NCI-H2107 treated with DMSO at 0.1 percent for 48 hours (cell line): ENCODE results near the gene HTT.
A peak's percentile ranks its signal among the peaks of the same experiment; 100 is the strongest.

ENCODE experiments used
- DNase-seq: peaks from one replicate; lab custom pipeline; 2025; ENCODE audit not compliant: unreplicated experiment; lab: John Stamatoyannopoulos, UW

The HTT gene

DNA sequence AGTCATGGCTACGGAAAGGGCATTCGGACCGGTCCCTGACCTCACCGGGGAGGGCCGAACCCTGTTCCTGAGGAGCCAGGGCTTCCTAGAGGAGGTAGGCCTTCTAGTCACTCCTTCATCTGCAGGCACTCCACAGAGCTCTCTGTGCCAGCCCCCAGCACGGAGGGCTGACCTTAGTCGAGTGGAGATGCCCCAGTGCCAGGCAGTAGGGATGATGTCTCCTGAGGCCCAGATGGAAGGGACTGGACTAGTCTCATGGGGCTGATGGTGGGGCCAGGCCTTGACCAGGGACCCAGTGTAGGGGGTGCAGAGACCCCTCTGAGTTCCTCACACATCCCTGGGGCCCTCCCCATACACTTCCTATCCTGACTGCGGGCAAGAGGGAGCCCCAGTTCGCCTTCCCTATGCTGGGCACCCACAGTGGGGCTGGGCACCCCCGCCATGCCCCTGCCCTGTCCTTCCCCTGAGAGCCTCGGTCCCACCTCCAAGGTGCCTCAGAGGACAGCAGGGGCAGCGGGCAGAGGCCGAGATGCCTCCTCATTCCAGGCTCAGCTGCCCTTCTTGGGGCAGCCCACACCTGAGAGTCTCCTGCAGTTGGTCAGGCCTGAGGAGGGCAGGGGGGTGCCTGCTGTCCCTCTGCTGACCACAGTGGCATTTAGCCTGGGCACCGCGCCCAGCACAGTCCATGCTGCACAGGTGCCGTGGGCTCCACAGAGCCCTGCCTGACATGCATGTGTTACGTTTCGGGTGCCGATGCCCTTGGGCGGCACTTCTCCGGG is 173.1 kb downstream of the HTT start:
- no peak for DNase-seq

DNA sequence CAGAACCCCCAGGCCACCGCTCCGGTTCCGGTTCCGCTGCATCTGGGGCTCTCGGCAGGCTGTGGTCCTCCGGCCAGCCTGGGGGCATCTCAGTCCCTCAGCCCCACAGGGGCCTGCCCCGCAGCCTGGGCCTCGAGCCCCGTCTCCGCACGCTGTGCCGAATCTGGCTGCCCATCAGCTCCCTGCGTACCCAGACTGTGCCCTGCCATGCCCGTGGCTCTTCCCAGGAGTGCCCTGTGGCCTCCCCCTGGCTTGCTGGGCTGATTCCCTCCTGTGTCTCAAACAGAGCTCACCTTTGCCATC is 173.6 kb downstream of the HTT start:
- DNase-seq: no peak

DNA sequence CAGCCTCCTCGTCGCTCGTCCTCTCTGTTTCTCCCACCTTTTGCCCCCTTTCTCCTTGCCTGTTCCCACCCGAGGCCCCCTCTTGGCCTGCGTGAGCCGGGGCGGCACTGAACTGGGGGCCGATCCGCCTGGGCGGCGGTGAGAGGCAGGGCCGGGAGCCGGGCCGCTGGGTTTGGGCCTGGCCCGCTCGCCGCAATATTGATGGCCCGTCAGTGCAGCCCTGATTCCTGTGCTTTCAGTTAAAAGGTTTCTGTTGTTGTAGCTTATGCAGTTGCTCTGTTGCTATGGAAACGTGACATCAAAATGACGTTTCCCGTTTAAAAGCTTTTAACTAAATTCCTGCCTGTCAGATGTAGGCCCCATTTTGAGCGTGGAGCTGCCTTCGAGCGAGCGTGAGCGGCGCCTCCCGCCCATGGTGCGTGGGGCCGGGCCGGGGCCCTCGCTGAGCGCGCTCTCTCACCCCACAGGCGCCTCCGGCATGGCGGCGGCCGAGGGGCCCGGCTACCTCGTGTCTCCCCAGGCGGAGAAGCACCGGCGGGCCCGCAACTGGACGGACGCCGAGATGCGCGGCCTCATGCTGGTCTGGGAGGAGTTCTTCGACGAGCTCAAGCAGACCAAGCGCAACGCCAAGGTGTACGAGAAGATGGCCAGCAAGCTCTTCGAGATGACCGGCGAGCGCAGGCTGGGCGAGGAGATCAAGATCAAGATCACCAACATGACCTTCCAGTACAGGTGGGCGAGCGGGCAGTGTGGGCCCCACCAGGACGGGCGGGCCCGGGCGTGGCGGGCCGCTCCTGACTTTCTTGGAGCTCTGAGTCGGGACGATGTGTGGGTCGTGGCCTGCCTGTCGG is 174.6 kb downstream of the HTT start, which contains the start of gene MSANTD1:
Gene MSANTD1 (plus strand): TSS at position 349 of the 851 bp plus-strand sequence. CDS start 64 bp downstream, at position 413.
- no peak for DNase-seq

DNA sequence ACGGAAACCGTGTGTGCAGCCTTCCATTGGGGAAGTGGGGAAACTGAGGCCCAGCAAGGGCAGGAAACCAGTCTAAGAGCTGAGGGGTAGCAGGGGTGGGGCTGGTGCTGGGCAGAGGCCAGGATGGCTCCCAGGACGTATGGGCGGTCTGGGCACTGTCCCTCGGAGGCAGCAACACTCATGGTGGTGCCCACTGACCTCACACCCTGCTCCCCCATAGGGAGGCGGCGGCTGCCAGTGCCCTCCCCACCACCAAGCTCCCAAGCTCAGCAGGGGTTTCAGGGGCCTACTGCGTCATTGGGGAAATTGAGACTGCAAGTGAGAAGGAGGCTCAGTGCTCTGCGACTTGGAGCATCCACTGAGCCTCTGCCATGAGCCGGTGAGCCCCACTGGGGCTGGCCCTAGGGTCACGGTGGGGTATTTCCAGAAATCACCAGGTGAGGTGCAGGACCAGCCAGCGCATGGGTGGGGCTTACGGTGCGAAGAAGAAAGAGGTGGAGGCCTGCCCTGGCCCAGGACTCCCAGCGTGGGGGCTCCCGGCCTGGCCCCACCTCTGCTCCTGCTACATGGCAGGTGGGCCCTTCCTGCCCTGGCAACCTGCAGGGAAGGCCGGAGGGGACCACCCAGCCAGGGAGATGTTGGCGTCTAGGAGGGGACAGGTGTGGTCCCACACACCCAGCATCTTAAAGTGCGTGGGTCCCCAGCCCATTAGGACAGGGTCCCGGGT is 175.4 kb downstream of the HTT start:
- no peak for DNase-seq

DNA sequence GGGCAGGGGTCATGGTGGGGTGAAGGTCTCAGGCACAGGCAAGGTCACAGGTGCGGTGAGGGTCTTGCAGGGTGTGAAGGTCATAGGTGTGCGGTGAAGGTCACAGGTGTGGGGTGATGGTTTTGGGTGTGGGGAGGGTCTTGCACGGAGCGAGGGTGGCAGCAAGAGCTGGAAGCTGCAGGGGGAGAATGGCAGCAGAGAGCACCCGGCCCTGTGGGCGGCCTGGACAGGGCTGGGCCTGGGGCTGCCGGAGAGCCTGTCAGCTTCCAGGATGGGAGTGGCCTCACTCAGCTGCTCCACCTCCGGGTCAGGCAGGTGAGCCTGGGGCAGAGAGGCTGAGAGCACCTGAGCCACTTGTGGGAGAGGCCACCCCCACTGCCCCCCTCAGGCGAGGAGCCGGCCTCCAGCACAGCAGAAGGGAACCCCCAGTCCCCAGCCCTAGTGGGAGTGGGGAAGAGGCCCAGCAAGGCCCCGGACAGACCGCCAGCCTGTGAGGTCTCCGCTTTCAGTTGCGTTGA is 176.0 kb downstream of the HTT start:
- peak; percentile 11 for DNase-seq

DNA sequence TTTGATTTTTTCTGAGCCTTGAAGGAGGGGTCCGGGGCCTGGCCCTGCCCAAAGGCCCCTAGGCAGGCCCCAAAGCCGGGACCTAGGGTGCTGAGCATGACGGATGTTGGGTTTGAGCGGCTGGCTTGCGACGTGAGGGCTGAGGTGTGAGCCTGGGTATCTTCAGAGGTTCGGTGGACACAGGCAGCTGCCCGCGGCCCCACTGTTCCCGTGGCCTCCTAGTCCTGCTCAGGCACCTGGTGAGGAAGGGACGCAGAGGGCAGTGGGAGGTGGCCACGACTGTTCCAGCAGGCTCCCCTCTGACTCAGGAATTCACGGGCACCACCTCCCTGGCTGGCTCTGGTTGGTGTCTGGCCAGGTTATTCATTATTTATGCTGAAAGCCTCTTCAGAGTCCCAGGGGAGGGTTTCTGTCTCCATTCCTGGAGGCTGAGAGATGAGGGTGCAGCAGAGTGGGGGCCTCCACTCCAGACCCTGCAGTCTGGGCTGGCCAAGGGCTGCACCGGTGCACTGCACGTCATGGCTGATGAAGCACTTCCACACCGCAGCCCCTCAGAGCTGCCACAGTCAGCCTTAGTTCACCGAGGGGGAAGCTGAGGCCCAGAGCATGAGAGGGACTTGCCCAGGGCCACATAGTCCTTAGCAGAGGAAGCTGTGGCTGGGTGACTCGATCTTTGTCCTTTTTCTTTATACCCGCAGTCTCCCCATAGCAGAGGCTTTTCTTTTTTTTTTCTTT is 176.6 kb downstream of the HTT start:
- DNase-seq: peak; percentile 27

DNA sequence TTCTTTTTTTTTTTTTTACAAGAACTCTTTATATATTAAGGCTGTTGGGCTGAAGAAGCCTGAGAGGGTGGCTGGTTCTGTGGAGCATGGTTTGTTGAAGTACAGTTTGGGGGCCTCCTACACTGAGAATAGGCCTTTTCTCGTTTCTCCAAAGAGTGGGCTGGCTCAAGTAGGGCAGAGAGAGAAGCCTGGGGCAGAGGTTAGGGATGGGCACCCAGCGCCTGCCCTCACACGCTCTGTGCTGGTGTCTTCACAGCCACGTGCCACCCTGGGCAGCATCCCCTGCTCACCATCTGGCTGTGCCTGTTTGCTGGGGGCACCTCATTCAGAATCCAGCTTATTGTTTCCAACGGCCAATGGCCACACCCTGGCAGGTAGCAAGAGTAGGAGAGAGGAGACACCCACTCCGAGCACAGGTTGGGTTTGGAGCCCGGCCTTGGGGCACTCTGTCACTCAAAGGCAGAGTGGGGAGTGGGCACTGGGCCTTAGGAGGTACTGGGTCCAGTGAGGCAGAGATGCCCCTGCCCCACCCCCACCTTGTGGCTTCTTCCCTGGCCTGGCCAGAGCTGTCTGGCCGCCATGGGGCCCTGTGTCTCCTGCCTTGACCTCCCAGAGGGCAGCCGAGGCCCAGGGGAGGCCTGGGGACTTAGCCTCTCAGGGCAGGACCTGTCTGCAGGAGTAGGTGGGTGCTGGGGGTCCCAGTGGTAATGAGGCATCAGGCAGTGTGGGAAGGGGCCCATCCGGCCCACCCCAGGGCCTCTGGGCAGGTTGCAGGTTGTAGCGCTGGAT is 177.4 kb downstream of the HTT start:
- no peak for DNase-seq

DNA sequence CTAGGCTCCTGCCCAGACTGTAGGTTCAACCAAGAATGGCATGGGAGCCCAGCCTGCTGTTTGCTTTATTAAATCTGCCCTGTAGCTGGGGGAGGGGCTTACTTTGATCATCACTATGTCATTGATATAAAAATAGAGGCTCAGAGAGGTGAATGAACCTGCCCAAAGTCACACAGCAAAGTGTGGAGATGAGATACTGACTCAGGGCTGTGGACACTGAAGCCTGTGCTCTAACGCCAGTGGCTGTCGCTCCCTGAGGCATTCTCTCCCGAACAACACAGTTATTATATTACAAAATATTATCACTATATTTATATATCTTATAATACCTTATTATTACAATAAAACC is 178.0 kb downstream of the HTT start:
- DNase-seq: no peak

DNA sequence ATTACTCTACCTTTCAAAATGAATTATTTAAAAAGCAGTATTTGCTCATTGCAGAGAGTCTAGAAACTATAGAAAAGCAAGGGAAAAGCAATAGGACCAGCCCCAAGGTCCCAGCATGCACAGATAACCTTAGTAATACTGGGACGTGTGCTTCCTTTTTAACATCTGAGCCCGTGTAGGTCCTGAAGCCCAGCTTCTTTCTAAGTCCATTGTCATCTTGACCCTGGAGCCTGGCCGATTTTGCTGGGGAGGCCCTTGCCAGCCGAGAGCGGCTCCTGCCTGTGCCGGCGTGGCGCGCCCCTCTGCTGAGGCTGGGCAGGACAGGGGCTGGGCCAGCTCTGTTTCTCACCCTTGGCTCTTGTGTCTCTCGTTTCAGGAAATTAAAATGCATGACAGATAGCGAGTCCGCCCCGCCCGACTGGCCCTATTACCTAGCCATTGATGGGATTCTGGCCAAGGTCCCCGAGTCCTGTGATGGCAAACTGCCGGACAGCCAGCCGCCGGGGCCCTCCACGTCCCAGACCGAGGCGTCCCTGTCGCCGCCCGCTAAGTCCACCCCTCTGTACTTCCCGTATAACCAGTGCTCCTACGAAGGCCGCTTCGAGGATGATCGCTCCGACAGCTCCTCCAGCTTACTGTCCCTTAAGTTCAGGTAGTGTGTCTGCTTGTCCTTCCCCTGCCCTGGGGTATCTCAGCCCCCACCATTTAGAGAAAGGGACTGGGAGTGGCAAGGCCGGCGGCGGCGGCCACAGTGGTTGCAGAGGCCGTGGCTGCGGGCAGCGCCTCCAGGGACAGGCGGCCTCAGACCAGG is 178.6 kb downstream of the HTT start:
- no peak for DNase-seq

DNA sequence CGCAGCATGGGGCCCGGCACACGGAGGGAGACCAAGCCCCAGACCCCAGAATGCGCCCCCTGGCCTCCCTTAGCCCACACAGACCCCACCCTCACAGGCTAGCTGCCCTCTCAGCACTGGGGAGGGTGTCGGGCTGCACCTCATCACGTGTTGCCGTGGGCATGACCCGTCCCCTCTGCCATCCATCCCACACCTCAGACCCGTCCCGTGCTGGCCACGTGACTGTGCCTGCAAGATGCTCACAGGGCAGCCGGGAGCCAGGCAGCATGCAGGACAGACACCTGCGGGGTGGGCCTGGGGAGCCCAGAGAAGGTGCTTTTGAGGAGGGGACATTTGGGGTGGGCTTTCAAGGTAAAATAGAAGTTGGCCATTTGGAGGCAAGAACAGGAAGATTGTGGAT is 179.3 kb downstream of the HTT start:
- no peak for DNase-seq

DNA sequence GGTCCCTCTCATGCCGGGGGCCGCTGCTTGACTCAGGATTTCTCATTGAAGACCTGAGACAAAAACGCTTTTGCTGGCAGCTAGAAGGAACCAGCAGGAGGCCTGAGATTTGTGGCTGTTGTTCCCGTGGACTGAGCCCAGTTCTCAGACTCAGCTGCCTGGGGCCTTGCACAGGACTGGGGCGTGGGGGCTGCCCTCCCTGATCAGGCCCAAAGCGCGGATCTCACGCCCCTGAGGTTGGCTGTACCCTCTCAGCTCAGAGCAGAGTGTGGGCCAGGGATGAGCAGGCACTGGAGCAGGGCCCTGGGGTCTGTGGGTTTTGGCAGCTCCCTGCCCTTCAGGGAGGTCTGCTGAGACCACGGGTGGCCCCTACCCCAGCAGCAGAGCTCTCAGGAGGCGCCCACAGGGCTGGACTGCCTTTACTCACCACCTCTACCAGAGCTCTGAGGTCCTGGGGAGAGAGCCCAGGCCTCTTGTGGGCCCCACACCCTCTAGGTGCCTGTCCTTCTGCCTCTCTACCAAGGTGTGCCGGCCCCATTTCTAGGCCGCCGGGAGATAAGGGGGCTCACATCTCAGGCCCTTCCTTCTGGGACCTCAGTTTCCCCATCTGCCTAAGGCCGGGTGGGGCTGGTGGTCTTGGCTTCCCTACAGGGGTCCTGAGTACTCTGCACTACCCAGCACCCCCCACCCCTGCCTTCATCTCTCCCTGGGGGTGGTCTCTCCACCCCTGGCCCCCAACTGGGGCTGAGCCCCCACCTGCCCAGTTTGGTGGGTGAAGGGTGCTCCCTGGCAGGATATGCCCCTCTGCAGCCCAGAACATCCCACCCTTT is 180.0 kb downstream of the HTT start:
- DNase-seq: no peak

DNA sequence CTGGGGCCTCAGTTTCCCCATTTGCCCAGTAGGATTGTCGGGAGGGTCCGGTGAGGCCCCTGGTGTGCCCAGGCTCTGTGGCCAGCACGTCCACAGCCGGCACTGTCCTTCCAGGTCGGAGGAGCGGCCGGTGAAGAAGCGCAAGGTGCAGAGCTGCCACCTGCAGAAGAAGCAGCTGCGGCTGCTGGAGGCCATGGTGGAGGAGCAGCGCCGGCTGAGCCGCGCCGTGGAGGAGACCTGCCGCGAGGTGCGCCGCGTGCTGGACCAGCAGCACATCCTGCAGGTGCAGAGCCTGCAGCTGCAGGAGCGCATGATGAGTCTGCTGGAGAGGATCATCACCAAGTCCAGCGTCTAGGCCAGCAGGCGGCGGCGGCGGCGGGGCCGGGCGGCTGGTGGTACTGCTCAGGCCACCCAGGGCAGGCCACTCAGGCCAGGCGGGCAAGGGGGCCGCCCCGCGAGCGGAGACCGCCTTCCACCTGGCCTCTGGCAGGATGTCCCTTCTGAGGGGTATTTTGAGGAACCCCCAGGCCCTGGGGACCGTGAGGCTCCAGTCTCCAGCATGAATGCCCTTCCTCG is 181.2 kb downstream of the HTT start:
- DNase-seq: no peak

DNA sequence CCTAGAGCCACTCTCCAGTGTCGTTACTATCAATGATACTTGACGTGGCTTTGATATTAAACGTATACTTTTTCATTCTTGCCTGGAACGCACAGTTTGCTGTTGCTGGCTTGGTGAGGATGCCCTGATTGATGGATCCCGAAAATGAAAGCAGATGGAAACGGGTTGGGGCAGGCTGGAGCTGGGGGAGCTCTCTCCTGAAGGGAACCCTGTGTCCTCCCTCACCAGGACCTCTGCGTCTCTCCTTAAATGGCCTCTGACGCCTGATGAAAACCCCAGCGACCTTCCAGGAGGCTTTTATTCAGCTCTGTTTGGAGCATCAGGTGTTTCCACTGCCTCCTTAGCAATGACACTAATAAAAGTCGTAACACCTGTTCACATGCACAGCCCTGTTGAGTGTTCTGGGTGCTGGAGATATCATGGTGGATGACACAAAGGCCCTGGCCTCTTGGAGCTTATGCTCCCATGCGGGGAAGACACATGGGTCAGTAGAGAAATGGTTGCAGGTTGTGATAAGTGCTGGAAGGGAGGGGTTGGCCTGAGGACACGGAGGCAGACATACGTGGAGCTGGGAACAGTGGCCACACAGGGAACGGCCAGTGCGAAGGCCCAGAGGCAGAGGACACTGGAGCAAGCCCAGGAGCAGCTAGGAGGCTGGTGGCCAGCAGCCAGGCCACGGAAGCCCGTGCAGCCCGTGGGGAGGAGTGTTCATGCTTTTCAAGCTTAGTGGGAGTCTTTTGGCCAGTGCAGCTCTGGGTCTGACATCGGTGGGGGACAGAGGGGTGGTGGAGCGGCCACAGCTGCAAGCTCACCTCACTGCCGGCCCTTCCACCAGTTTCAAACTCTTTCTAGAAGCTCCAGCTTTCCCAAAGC is 182.0 kb downstream of the HTT start:
- no peak for DNase-seq

DNA sequence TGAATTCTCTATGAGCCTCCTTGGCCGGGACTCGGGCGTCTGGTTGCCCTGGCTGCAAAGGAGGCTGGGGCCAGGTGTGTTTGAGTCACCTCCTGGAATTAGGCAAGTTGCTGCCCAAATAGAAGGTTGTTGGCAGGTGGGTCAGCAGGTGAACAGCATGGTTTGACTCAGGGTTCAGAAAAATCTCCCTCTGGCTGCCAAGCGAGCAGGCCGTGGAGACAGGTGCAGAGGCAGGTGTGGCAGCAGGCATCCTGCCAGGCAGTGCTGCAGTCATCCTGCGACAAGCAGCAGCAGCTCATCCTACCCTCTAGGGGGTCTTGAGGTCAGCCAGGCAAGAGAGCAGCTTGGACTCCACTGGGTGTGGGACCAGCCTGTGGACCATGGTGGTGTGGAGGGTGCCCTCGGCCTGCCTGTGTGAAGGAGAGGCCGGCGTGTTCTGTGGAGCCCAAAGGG is 182.6 kb downstream of the HTT start:
- DNase-seq: peak; percentile 60

DNA sequence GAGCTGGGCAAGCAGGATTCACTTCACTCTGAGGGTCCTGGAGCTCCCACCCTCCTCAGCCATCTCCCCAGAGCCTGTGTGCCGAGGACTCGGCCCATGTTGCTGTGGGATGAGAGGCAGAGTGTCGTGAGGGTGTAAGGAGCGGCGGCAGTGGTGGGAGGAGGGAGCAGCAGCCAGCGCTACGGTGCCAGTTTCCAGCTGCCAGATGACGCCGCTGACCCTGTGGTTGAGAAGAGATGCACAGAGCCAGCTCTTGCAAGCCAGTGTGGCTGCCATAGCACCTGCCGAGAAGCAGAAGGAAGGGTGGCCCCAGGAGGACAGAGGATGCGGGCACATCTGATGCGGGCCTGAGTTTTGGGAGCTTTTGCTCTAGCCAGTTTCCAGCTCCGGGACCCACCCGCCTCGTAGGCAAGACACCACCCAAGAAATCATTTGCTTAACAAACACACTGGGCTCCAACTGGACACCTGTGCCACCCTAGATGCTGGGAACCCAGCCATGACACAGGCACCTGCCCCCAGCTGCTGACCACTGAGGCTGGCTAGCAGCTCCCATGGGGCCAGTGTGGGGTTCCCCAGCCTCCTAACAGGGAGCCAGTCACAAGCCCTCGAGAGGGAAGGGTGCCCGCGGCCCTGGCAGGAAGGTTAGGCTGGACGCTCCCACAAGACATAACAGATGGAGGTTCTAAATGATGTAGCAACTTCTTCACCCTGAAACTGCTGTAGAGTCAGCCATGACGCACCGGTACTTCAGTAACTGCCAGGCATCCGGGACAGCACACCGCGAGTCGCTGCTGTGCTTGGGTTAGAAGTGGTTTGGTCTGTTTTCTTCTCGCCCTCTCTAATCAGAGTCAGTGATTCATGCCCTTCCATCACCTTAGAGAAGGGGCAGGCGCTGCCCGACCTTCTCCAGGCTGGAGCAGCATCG is 183.3 kb downstream of the HTT start:
- DNase-seq: peak; percentile 30
